Transverse colon (tissue), 4 donors: ENCODE data around the gene FCN2.

Source experiments
- CTCF ChIP-seq, 5 experiments: fragments of 200-600 bp in 3 of 5; fragments of 450-650 bp in 2 of 5; sonication (generic) in 3 of 5; IDR thresholded peaks; 1 replicate in 2 of 5; 2 replicates in 3 of 5; pipeline ENCODE4 v1.5.1; 2016 to 2017; ENCODE audit warnings: antibody characterized with exemption in 5 of 5, inconsistent platforms in 3 of 5, mild to moderate bottlenecking in 2 of 5, moderate library complexity in 1 of 5
- POLR2AphosphoS5 ChIP-seq, 3 donors: sonication (generic); formaldehyde crosslinking; IDR thresholded peaks; one replicate each; pipeline ENCODE4 v1.6.1; 2016; ENCODE audit warnings: antibody characterized with exemption in 3 of 3

GRCh38 chr9:134899168-134899567, 18.6 kb downstream of the FCN2 start:
- TF ChIP-seq POLR2AphosphoS5 (IDR thresholded peaks at IDR 0.05) = no peak
- no peak for TF ChIP-seq CTCF (IDR thresholded peaks at IDR 0.05)
